Mucosa of descending colon (tissue), 3 donors: ENCODE data around the gene CRX. TPM values are rescaled to one million over a fixed set of nuclear protein-coding genes. Genes with fewer than 3 reads are reported as not detected.

Experiments used
- ATAC-seq: fragments of 200-7000 bp; cut with Tn5 transposase; one replicate; pipeline ENCODE4 v1.9.1; 2020; ENCODE audit warnings: mild to moderate bottlenecking, moderate library complexity
- DNase-seq, 3 donors: peaks; one replicate each; pipeline ENCODE4 v3.0.0-alpha.2; 2020
- H3K36me3 ChIP-seq: fragments of 200-600 bp; one replicate; pipeline ENCODE4 v1.8.0; 2021; ENCODE audit warnings: low read depth, mild to moderate bottlenecking
- H3K4me1 ChIP-seq: fragments of 200-600 bp; one replicate; pipeline ENCODE4 v1.8.0; 2021; ENCODE audit warnings: low read depth, mild to moderate bottlenecking
- H3K4me3 ChIP-seq: fragments of 200-600 bp; one replicate; pipeline ENCODE4 v1.8.0; 2021; ENCODE audit warnings: mild to moderate bottlenecking
- H3K9me3 ChIP-seq: fragments of 200-600 bp; one replicate; pipeline ENCODE4 v1.8.0; 2021; ENCODE audit warnings: mild to moderate bottlenecking
- CTCF ChIP-seq: fragments of 200-600 bp; IDR thresholded peaks from one replicate; pipeline ENCODE4 v1.8.0; 2022; ENCODE audit warnings: antibody characterized with exemption, mild to moderate bottlenecking
- intact Hi-C, 2 donors: fragments of 100-400 bp; cut with DNase I in 1 of 2; cut with micrococcal nuclease in 1 of 2; formaldehyde crosslinking; loops; one replicate each; pipeline versions ENCODE4 v1.11.0 to v1.11.1; 2022; cut with DNase I, micrococcal nuclease
- total RNA-seq, 3 donors: library from RNA; stranded (reverse); fragmentation: NEBNext Ultra II Directional in 2 of 3; extraction: Animal tissue kit (Norgen Biotek cat#: 25700) in 2 of 3; gene quantifications; one replicate each; pipeline versions ENCODE4 v1.2.1 to v1.2.4, GENCODE V29; 2021 to 2023
- donor health status: DM: no; HTN: no; CAD: no; lungs with moderate emphysema.
- donor health status: DM: no; HTN: no; CAD: no.
- donor health status: DM: no; HTN: yes; CAD: no.

Gene CRX
- total RNA-seq, 3 donors from 2014 or later = not detected

DNA sequence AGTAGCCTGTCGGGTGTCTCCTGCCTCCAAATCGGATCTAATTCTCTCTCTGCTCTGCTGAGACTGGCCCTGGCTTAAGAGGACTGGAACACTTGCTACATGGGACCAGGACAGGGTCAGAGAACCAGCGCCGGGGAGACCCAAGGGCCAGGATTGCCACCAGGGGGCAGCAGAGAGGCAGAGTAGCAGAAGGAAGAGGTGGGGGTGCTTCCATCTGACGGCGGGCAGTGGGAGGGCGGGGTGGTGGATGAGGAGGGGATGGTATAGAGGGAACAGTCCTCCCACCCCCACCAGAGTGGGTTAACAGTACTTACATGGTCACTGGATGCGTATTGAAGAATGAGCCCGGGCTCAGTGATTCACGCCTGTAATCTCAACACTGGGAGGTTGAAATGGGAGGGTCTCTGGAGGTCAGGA is 31.3 kb upstream of the CRX start:
- H3K4me1 ChIP-seq = no peaks in the 10 kb centered on the region
- DNase-seq = peak; percentile 76 to 90 (median 85)
- no peaks in the 10 kb centered on the region for H3K9me3 ChIP-seq
- no peak overlapping the region for H3K4me3 ChIP-seq
- peaks cover under 1% of the 10 kb centered on the region for H3K36me3 ChIP-seq
- peak; percentile 80 for TF ChIP-seq CTCF
- ATAC-seq = peak; percentile 79
- intact Hi-C loops = no loop called here

DNA sequence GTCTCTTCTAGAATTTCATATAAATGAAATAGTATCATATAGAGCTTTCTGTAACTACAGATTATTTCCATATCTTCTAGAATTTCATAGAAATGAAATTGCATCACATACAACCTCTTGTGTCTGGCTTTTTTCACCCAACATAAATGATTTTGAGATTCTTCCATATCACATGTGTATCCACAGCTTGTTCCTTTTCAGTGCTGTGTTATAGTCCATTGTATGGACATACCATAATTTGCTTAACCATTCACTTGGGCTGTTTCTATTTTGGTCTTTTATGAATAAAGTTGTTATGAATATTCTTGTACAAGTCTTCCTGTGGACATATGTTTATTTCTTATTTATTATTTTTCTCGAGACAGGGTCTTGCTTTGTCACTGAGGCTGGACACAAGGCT is 29.1 kb upstream of the CRX start:
- ATAC-seq (no peak), DNase-seq (no peak)
- Histone ChIP-seq H3K36me3 (no peaks in the 10 kb centered on the region), H3K4me1 (no peaks in the 10 kb centered on the region), H3K4me3 (no peak overlapping the region), H3K9me3 (no peaks in the 10 kb centered on the region)
- TF ChIP-seq CTCF = no peak
- intact Hi-C loops = no loop called here

DNA sequence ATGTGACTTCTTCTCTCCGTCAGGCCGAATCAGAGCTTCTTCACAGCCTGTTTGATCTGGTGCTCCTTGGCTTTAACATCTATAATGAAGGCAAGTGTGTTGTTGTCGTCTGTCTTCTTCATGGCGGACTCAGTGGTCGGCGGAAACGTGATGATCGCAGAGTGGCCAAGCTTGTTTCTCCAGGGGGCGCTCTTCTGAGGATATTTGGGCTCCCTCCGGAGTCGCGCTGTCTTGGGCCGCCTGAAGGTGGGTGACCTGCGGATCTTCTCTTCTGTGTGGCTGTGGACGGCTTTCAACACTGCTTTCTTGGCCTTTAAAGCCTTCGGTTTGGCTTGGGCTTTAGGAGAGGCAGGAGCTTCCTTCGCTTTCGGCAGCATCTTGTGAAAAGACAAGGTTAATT is 27.2 kb upstream of the CRX start:
- Histone ChIP-seq H3K4me1 (no peaks in the 10 kb centered on the region), H3K4me3 (no peak overlapping the region), H3K36me3 (no peaks in the 10 kb centered on the region), H3K9me3 (no peaks in the 10 kb centered on the region)
- DNase-seq (peak in 1 of 3 donors; percentile 10), ATAC-seq (no peak)
- no peak for TF ChIP-seq CTCF
- intact Hi-C loops = no loop called here

DNA sequence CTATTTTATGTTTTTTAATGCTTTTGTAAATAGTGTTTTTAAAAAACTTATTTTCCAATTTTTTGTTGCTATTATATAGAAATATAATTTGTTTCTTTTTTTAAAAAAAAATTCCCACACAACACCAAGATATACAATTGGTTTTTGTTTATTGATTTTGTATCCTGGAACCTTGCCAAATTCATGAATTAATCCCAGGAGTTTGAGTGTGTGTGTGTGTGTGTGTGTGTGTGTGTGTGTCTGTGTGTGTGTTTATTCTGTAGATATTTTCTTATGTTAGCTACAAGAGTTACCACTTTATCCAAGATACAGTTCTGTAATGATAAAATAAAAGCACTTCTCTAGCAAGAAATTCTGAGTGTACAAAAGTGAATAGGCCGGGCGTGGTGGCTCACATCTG is 25.0 kb upstream of the CRX start:
- no peaks in the 10 kb centered on the region for H3K9me3 ChIP-seq
- intact Hi-C loops = no loop called here
- TF ChIP-seq CTCF = no peak
- H3K4me3 ChIP-seq = no peak overlapping the region
- DNase-seq (no peak), ATAC-seq (no peak)
- H3K4me1 ChIP-seq = no peaks in the 10 kb centered on the region
- H3K36me3 ChIP-seq = no peaks in the 10 kb centered on the region

DNA sequence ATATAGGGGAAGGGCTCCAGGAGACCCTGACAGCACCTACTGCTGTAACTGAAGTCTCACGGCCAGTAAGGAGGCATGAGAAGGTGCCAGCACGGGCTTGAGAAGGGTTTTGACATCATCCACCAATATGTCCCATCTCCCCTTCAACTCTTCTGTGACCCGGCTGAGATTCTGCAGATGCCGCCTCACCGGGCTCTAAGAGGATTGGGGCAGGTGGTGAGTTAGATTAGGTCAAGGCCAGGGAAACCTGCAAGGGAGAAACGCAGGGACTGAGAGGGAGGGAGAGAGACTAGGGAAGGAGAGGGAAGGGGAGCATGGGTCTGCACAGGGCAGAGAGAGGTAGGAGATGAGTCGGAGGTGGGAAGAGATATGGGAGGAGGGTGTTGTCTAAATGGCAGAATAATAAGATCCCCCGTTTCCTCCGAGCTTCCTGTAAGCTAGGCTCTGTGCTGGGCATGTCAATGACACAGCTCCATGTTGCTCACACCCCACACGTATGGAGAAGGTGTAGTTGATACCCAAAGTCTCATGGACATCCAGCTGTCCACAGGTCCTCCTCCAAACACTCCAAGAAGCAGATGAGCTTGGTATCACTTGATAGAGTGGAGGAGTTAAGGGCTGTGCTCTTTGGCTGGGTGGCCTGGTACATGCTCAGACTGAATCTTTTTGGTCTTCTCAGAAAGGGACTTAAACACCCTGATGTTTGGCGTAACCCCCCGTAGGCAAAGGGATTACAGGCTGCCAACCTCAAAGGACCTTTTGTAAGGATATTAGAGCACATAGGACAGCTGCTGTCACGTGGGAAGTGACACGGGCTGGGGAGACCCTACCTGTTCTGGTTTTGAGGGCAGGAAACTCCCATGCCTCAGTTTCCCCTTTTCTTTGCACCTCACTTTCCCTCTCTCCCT is 23.5 kb upstream of the CRX start:
- Histone ChIP-seq H3K4me3 (no peak overlapping the region), H3K4me1 (no peaks in the 10 kb centered on the region), H3K36me3 (no peaks in the 10 kb centered on the region), H3K9me3 (no peaks in the 10 kb centered on the region)
- no peak for TF ChIP-seq CTCF
- ATAC-seq (no peak), DNase-seq (no peak)
- intact Hi-C loops = no loop called here
